T-helper 17 cell (primary cell): ENCODE measurements around the gene ZNF775. TPM values are rescaled to one million over a fixed set of nuclear protein-coding genes. Genes with fewer than 3 reads are reported as not detected.

Experiments used
- ATAC-seq: fragments of 150-1000 bp; cut with Tn5 transposase; 2 replicates; pipeline ENCODE4 v1.10.0; 2021; ENCODE audit warnings: mild to moderate bottlenecking, moderate library complexity
- DNase-seq, 3 donors: peaks; one replicate each; pipeline versions ENCODE4 v3.0.0 to v3.0.0-alpha.2; 2020 to 2021
- H3K9me3 ChIP-seq: one replicate; pipeline ENCODE4 v1.7.0; 2013; ENCODE audit warnings: low read length, mild to moderate bottlenecking; ENCODE audit not compliant: control insufficient read depth, poor library complexity, severe bottlenecking
- H3K27ac Mint-ChIP-seq: one replicate; pipeline ENCODE4 v1.8.0; 2022; ENCODE audit warnings: mild to moderate bottlenecking, moderate library complexity, mixed read lengths
- H3K27me3 Mint-ChIP-seq: one replicate; pipeline ENCODE4 v1.8.0; 2022; ENCODE audit warnings: mixed read lengths
- H3K36me3 Mint-ChIP-seq: one replicate; pipeline ENCODE4 v1.8.0; 2022; ENCODE audit warnings: low read depth, mixed read lengths
- H3K4me1 Mint-ChIP-seq: one replicate; pipeline ENCODE4 v1.8.0; 2022; ENCODE audit warnings: mild to moderate bottlenecking, mixed read lengths
- H3K4me3 Mint-ChIP-seq: one replicate; pipeline ENCODE4 v1.8.0; 2022; ENCODE audit warnings: mild to moderate bottlenecking, moderate library complexity, mixed read lengths
- total RNA-seq, 4 donors: library from RNA in 2 of 4; stranded (reverse) in 2 of 4; gene quantifications; one replicate each; pipeline ENCODE4 v1.2.3 and lab custom pipeline; 2022 to 2026

ZNF775 gene
- total RNA-seq, 2 donors from 2014 or later: 1.4 to 2.1 TPM

DNA sequence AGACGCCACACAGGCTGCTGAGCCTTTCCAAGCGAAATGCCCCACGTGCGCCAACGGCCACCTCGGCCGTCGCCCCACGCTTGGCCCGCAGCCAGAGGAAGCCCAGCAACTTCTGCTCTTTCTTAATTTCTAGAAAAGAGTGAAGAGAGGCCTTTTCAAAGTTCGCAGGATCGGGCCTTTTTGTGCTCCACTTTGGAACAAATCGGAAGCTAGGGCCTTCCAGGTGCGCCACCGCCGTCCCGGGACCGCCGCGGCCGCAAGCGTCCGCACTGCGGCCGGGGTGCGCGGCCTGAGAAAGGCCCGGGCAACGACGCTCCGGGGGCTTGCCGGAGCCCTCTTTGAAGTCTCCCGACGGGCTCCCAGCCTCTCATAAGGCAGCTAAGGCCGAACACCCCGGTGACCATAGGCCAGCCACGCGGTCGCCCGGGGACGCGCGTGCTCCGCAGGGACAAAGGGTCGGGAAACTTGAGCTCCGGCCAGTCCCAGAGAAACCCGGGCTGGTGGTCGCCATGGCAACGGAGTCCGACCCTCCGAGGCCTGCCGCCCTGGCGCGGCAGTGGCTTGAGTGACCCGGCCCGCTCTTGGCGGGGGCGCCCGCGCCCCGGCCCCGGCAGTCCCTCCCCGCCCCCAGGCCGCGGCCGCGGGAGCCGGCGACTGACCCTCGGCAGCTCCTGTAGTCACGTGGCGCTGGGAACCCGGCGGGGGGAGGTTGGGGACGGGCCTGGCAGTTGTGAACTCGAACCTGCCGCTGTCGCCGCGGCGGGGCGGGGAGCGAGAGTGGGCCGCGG, 10.8 kb upstream of the ZNF775 start, which contains the start of gene REPIN1:
REPIN1 (plus strand) TSS at position 727 of the 788 bp plus-strand sequence. CDS start 890 bp downstream, outside the sequence.
- Mint-ChIP-seq H3K27me3 (no peaks in the 10 kb centered on the region), H3K27ac (peak within 1 kb of the TSS; percentile 93), H3K4me3 (peak within 1 kb of the TSS; percentile 97), H3K4me1 (peaks cover 19% of the 10 kb centered on the region), H3K36me3 (no peaks in the 10 kb centered on the region)
- peak; percentile 68 for ATAC-seq
- DNase-seq: peak; percentile 54 to 69 (median 63)
- no peaks in the 10 kb centered on the region for H3K9me3 ChIP-seq

DNA sequence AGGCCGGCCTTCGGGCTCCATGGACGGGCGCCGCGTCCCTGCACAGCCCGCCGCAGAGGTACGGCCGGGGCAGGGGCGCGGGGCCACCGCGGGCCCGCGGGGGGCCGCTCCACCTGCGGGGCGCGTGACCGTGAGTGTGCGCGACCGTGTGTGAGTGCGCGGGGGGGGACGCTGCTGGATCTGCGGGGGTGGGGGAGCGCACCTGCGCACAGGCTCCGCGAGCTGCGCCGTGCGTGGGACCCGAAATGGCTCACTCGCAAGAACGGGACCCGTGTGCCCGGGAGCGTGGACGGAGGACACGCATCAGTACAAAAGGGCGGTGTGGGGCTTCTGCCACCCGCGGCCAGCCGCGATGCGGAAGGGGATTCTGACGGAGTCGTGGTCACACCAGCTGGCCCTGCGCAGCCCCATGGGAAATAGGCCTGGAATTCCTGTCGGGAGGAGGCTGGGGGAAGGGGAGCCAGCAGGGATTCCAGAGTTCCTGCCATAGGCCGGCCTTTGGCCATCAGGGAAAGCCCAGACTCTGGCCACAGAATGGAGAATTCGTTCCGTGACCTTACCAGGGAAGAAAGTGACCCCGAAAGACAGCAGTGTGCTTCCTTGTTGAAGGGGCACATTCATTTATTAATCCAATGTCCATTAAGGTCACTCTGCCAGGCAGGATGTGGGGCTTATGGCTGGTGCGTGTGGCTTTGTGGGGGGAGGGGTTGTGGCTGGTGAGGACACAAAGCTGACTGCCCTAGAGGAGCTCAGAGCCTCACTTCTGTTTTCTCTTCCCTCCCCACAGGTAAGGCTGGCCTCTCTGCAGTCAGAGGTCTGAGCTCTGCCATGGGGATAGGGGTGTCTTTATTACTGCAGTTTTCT, 10.0 kb upstream of the ZNF775 start:
- peak; percentile 73 for ATAC-seq

GRCh38 chr7:150369748-150370501, 9.2 kb upstream of the ZNF775 start:
- ATAC-seq (no peak), DNase-seq (no peak)
- no peaks in the 10 kb centered on the region for H3K9me3 ChIP-seq
- Mint-ChIP-seq H3K4me1 (peaks cover 20% of the 10 kb centered on the region), H3K27ac (peak overlapping the region; percentile 93), H3K36me3 (no peaks in the 10 kb centered on the region), H3K27me3 (no peaks in the 10 kb centered on the region), H3K4me3 (peak overlapping the region; percentile 97)

More for the DNA sequence above, 10.0 kb upstream of the ZNF775 start:
- peaks cover 16% of the 10 kb centered on the region for H3K4me1 Mint-ChIP-seq
- no peaks in the 10 kb centered on the region for H3K27me3 Mint-ChIP-seq
- DNase-seq: peak; percentile 33 to 50 (median 47)
- peak overlapping the region; percentile 93 for H3K27ac Mint-ChIP-seq
- H3K4me3 Mint-ChIP-seq: peak overlapping the region; percentile 97
- H3K36me3 Mint-ChIP-seq: no peaks in the 10 kb centered on the region
- no peaks in the 10 kb centered on the region for H3K9me3 ChIP-seq

DNA sequence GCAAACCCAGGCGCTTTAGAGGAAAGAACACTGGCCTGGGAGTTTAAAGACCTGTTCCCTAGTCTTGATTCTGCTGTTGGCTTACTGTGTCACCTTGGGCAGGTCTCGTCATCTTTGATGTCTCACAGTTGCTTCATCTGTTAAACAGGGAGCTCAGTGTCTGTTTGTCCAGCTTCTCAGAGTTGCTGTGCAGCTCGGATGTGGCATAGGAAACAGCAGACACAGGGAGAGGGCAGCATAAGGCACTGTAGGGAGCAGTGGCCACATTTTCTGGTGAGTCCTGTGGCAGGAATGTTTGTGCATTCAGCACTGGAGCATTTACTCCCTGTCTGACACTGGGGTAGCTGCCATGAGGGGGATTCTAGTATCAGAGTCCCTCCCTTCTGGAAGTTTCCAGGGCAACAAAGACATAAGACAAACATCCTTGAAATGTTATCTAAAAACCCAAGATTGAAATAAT, 8.5 kb upstream of the ZNF775 start:
- Mint-ChIP-seq H3K27ac (peak overlapping the region; percentile 93), H3K4me1 (peaks cover 21% of the 10 kb centered on the region), H3K4me3 (peak overlapping the region; percentile 97), H3K27me3 (no peaks in the 10 kb centered on the region), H3K36me3 (no peaks in the 10 kb centered on the region)
- ATAC-seq (no peak), DNase-seq (no peak)
- no peaks in the 10 kb centered on the region for H3K9me3 ChIP-seq

DNA sequence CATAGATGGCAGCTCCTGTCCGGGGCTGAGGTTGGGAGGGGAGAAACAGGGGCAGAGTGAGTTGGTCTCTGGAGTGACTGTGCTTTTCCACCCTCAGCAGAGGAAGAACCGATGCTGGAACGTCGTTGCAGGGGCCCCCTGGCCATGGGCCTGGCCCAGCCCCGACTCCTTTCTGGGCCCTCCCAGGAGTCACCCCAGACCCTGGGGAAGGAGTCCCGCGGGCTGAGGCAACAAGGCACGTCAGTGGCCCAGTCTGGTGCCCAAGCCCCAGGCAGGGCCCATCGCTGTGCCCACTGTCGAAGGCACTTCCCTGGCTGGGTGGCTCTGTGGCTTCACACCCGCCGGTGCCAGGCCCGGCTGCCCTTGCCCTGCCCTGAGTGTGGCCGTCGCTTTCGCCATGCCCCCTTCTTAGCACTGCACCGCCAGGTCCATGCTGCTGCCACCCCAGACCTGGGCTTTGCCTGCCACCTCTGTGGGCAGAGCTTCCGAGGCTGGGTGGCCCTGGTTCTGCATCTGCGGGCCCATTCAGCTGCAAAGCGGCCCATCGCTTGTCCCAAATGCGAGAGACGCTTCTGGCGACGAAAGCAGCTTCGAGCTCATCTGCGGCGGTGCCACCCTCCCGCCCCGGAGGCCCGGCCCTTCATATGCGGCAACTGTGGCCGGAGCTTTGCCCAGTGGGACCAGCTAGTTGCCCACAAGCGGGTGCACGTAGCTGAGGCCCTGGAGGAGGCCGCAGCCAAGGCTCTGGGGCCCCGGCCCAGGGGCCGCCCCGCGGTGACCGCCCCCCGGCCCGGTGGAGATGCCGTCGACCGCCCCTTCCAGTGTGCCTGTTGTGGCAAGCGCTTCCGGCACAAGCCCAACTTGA, 7.8 kb upstream of the ZNF775 start:
- H3K27me3 Mint-ChIP-seq: no peaks in the 10 kb centered on the region
- H3K4me1 Mint-ChIP-seq: peaks cover 28% of the 10 kb centered on the region
- no peaks in the 10 kb centered on the region for H3K9me3 ChIP-seq
- H3K27ac Mint-ChIP-seq: peak overlapping the region; percentile 93
- ATAC-seq: no peak
- DNase-seq: no peak
- H3K4me3 Mint-ChIP-seq: no peak overlapping the region
- no peaks in the 10 kb centered on the region for H3K36me3 Mint-ChIP-seq

GRCh38 chr7:150371996-150372270, 7.2 kb upstream of the ZNF775 start:
- Mint-ChIP-seq H3K4me3 (no peak overlapping the region), H3K27ac (no peak overlapping the region), H3K4me1 (peaks cover 30% of the 10 kb centered on the region)

DNA sequence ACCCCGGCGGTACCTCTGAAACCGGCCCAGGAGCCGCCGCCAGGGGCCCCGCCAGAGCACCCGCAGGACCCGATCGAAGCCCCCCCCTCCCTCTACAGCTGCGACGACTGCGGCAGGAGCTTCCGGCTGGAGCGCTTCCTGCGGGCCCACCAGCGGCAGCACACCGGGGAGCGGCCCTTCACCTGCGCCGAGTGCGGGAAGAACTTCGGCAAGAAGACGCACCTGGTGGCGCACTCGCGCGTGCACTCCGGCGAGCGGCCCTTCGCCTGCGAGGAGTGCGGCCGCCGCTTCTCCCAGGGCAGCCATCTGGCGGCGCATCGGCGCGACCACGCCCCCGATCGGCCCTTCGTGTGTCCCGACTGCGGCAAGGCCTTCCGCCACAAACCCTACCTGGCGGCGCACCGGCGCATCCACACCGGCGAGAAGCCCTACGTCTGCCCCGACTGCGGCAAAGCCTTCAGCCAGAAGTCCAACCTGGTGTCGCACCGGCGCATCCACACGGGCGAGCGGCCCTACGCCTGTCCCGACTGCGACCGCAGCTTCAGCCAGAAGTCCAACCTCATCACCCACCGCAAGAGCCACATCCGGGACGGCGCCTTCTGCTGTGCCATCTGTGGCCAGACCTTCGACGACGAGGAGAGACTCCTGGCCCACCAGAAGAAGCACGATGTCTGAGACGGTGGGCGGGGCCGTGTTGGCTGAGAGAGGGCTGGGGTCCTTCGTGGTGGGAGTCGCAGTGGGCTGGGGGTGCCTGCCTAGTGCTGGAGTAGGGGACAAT, 6.7 kb upstream of the ZNF775 start:
- H3K4me1 Mint-ChIP-seq: peaks cover 31% of the 10 kb centered on the region
- DNase-seq (no peak), ATAC-seq (no peak)
- no peaks in the 10 kb centered on the region for H3K9me3 ChIP-seq
- H3K4me3 Mint-ChIP-seq: no peak overlapping the region
- no peak overlapping the region for H3K27ac Mint-ChIP-seq
- no peaks in the 10 kb centered on the region for H3K27me3 Mint-ChIP-seq
- no peaks in the 10 kb centered on the region for H3K36me3 Mint-ChIP-seq

More at GRCh38 chr7:150371996-150372270, 7.2 kb upstream of the ZNF775 start:
- Mint-ChIP-seq H3K36me3 (no peaks in the 10 kb centered on the region), H3K27me3 (no peaks in the 10 kb centered on the region)
- DNase-seq (no peak), ATAC-seq (no peak)
- no peaks in the 10 kb centered on the region for H3K9me3 ChIP-seq

GRCh38 chr7:150373049-150373801, 5.9 kb upstream of the ZNF775 start:
- H3K36me3 Mint-ChIP-seq: no peaks in the 10 kb centered on the region
- no peak overlapping the region for H3K4me3 Mint-ChIP-seq
- peaks cover 36% of the 10 kb centered on the region for H3K4me1 Mint-ChIP-seq
- no peak for ATAC-seq
- H3K9me3 ChIP-seq: no peaks in the 10 kb centered on the region
- H3K27me3 Mint-ChIP-seq: no peaks in the 10 kb centered on the region
- H3K27ac Mint-ChIP-seq: no peak overlapping the region
- no peak for DNase-seq

GRCh38 chr7:150374026-150374425, 5.1 kb upstream of the ZNF775 start:
- no peaks in the 10 kb centered on the region for H3K9me3 ChIP-seq
- Mint-ChIP-seq H3K36me3 (no peaks in the 10 kb centered on the region), H3K4me1 (peaks cover 37% of the 10 kb centered on the region), H3K27ac (peak overlapping the region; percentile 53), H3K27me3 (no peaks in the 10 kb centered on the region), H3K4me3 (no peak overlapping the region)
- ATAC-seq (no peak), DNase-seq (no peak)

- H3K27ac Mint-ChIP-seq: peak overlapping the region; percentile 53
- H3K4me1 Mint-ChIP-seq: peaks cover 36% of the 10 kb centered on the region
- no peaks in the 10 kb centered on the region for H3K9me3 ChIP-seq
- no peaks in the 10 kb centered on the region for H3K27me3 Mint-ChIP-seq
- no peak for DNase-seq
- H3K4me3 Mint-ChIP-seq: no peak overlapping the region
- no peaks in the 10 kb centered on the region for H3K36me3 Mint-ChIP-seq
- ATAC-seq: no peak
These were observed 4.7 kb upstream of the ZNF775 start for GRCh38 chr7:150374472-150374871.
